ENCODE results near the gene MUC5B.

DNA sequence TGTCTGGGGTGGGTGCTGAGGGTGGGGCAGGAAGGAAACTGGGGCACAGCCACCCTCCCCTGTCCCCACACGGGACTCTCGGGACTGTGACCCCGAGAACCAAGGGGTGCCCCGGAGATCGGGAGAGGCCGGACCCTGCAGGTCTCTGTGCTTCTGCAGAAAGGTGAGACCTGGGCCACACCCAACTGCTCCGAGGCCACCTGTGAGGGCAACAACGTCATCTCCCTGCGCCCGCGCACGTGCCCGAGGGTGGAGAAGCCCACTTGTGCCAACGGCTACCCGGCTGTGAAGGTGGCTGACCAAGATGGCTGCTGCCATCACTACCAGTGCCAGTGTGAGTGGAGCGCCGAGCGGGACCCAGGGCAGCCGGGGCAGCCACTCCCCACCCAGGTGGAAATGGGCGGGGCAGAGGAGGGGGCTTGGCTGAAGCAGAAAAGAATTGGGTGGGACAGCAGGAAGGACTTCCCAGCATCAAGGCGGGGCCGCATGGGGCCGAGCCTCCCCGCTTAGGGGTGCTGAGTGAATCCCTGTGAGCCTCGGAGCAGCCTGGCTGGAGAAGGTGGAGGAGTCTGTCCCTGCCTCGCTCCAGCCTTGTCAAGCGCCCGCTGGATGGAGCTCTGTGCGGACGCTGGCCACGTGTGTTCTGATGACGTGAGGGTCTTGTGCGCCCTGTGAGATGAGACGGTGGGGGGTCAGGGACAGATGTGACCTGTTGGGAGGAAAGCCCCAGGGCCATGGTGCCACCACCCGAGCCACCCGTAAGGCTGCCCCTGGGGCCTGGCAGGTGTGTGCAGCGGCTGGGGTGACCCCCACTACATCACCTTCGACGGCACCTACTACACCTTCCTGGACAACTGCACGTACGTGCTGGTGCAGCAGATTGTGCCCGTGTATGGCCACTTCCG is 29.3 kb upstream of the MUC5B start:
- TF ChIP-seq, protein P1, sequence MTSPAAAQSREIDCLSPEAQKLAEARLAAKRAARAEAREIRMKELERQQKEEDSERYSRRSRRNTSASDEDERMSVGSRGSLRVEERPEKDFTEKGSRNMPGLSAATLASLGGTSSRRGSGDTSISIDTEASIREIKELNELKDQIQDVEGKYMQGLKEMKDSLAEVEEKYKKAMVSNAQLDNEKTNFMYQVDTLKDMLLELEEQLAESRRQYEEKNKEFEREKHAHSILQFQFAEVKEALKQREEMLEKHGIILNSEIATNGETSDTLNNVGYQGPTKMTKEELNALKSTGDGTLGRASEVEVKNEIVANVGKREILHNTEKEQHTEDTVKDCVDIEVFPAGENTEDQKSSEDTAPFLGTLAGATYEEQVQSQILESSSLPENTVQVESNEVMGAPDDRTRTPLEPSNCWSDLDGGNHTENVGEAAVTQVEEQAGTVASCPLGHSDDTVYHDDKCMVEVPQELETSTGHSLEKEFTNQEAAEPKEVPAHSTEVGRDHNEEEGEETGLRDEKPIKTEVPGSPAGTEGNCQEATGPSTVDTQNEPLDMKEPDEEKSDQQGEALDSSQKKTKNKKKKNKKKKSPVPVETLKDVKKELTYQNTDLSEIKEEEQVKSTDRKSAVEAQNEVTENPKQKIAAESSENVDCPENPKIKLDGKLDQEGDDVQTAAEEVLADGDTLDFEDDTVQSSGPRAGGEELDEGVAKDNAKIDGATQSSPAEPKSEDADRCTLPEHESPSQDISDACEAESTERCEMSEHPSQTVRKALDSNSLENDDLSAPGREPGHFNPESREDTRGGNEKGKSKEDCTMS (CRISPR knock-in tag; conservative IDR thresholded peaks at IDR 0.05), result no peak
- TF ChIP-seq, protein P2, sequence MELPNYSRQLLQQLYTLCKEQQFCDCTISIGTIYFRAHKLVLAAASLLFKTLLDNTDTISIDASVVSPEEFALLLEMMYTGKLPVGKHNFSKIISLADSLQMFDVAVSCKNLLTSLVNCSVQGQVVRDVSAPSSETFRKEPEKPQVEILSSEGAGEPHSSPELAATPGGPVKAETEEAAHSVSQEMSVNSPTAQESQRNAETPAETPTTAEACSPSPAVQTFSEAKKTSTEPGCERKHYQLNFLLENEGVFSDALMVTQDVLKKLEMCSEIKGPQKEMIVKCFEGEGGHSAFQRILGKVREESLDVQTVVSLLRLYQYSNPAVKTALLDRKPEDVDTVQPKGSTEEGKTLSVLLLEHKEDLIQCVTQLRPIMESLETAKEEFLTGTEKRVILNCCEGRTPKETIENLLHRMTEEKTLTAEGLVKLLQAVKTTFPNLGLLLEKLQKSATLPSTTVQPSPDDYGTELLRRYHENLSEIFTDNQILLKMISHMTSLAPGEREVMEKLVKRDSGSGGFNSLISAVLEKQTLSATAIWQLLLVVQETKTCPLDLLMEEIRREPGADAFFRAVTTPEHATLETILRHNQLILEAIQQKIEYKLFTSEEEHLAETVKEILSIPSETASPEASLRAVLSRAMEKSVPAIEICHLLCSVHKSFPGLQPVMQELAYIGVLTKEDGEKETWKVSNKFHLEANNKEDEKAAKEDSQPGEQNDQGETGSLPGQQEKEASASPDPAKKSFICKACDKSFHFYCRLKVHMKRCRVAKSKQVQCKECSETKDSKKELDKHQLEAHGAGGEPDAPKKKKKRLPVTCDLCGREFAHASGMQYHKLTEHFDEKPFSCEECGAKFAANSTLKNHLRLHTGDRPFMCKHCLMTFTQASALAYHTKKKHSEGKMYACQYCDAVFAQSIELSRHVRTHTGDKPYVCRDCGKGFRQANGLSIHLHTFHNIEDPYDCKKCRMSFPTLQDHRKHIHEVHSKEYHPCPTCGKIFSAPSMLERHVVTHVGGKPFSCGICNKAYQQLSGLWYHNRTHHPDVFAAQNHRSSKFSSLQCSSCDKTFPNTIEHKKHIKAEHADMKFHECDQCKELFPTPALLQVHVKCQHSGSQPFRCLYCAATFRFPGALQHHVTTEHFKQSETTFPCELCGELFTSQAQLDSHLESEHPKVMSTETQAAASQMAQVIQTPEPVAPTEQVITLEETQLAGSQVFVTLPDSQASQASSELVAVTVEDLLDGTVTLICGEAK (IDR thresholded peaks at IDR 0.05), result no peak
- TF ChIP-seq, protein P2 (CRISPR knock-in tag; IDR thresholded peaks at IDR 0.05), result no peak
- TF ChIP-seq ETV6 (CRISPR knock-in tag; conservative IDR thresholded peaks at IDR 0.05), result no peak
- TF ChIP-seq, protein P3, sequence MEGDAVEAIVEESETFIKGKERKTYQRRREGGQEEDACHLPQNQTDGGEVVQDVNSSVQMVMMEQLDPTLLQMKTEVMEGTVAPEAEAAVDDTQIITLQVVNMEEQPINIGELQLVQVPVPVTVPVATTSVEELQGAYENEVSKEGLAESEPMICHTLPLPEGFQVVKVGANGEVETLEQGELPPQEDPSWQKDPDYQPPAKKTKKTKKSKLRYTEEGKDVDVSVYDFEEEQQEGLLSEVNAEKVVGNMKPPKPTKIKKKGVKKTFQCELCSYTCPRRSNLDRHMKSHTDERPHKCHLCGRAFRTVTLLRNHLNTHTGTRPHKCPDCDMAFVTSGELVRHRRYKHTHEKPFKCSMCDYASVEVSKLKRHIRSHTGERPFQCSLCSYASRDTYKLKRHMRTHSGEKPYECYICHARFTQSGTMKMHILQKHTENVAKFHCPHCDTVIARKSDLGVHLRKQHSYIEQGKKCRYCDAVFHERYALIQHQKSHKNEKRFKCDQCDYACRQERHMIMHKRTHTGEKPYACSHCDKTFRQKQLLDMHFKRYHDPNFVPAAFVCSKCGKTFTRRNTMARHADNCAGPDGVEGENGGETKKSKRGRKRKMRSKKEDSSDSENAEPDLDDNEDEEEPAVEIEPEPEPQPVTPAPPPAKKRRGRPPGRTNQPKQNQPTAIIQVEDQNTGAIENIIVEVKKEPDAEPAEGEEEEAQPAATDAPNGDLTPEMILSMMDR (CRISPR knock-in tag; IDR thresholded peaks at IDR 0.05), result no peak
- TF ChIP-seq ATF7 (IDR thresholded peaks at IDR 0.05), result no peak
- TF ChIP-seq ATF7 (CRISPR knock-in tag; IDR thresholded peaks at IDR 0.05), result no peak
- no peak for TF ChIP-seq EP300 (IDR thresholded peaks at IDR 0.05; ENCODE audit: low read depth in 2 of 2, low read length in 2 of 2)
- no peak for TF ChIP-seq EP300 (CRISPR knock-in tag; IDR thresholded peaks at IDR 0.05; ENCODE audit: borderline replicate concordance)
- TF ChIP-seq MTF2 (CRISPR knock-in tag; IDR thresholded peaks at IDR 0.05; ENCODE audit: borderline replicate concordance), result no peak
- TF ChIP-seq FOXP1 (IDR thresholded peaks at IDR 0.05), result no peak
- TF ChIP-seq FOXP1 (CRISPR knock-in tag; IDR thresholded peaks at IDR 0.05), result no peak
- no peak for TF ChIP-seq RAD51 (IDR thresholded peaks at IDR 0.05; ENCODE audit: borderline replicate concordance)
- TF ChIP-seq MAFK (conservative IDR thresholded peaks at IDR 0.05 in 1 of 2, IDR thresholded peaks at IDR 0.05 in 1 of 2; ENCODE audit: low read length in 2 of 2), result no peak
- TF ChIP-seq ATF7-NPFF (CRISPR knock-in tag; IDR thresholded peaks at IDR 0.05; ENCODE audit: low read depth), result no peak
- TF ChIP-seq, protein P4, sequence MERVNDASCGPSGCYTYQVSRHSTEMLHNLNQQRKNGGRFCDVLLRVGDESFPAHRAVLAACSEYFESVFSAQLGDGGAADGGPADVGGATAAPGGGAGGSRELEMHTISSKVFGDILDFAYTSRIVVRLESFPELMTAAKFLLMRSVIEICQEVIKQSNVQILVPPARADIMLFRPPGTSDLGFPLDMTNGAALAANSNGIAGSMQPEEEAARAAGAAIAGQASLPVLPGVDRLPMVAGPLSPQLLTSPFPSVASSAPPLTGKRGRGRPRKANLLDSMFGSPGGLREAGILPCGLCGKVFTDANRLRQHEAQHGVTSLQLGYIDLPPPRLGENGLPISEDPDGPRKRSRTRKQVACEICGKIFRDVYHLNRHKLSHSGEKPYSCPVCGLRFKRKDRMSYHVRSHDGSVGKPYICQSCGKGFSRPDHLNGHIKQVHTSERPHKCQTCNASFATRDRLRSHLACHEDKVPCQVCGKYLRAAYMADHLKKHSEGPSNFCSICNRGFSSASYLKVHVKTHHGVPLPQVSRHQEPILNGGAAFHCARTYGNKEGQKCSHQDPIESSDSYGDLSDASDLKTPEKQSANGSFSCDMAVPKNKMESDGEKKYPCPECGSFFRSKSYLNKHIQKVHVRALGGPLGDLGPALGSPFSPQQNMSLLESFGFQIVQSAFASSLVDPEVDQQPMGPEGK (CRISPR knock-in tag; IDR thresholded peaks at IDR 0.05), result no peak

Data from HepG2 (cell line).